UCSD-AML1 (cell line): Measurements from ENCODE around the gene DSCAML1.

ENCODE experiments used
- DNase-seq: peaks from one replicate; lab custom pipeline; 2025; ENCODE audit not compliant: unreplicated experiment; lab: John Stamatoyannopoulos, UW

Gene DSCAML1

DNA sequence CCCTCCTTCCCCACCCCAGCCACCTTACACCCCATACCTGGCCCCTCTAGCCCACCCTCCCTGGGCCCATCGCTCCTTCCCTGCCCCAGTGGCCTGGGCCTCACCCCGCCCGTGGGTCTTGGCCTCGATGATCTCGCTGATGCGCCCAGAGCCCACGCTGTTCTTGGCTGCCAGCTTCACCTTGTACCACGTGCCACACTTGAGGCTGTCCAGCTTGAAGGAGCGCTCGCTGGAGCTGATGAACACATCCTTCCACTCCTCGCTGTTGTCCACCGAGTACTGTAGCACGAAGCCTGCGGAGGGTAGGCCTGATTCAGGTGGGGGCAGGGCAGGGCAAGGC, 359.3 kb downstream of the DSCAML1 start:
- no peak for DNase-seq

- no peak for DNase-seq
Observed at GRCh38 chr11:117437041-117437790, 359.8 kb downstream of the DSCAML1 start.

DNA sequence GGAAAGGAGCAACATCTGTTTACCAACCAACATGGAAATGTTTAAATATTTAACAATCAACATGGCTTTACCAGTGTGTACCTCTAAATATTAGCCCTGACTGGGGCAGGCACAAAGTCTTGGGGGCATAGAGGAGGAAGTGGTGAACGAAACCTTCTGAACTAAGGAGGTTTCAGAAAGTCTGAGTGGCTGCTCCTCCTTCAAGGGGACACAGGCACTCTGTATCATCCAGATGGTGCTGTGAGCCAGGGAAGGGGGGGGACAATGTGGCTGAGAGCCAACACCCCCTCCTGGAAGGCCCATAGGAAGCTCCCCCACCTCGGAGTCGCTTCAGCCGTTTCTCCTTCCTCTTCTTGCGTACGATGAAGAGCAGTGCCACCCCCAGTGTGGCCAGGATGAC, 361.7 kb downstream of the DSCAML1 start:
- DNase-seq, result no peak

- no peak for DNase-seq
Observed at GRCh38 chr11:117434481-117434880, 362.5 kb downstream of the DSCAML1 start.

- DNase-seq, result no peak
Observed at GRCh38 chr11:117433717-117434116, 363.3 kb downstream of the DSCAML1 start.

DNA sequence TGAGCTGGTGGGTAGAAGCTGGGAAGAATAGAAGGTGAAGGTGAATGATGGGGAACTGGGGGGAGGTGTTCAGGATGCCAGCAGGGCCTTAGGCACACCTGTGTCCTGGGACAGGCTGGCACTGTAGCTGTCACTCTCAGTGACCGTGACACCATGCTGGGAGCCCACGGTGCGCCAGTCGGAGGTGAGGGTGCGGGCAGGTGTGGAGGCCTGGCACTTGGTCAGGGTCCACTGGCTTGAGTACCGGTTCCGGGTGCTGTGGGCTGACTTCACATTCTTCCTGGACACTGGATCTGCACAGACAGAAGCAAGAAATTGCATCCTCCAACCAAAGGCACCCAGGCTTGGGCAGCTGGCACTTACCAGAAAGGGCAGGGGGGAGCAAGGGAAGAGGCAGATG, 365.6 kb downstream of the DSCAML1 start:
- DNase-seq, result no peak

DNA sequence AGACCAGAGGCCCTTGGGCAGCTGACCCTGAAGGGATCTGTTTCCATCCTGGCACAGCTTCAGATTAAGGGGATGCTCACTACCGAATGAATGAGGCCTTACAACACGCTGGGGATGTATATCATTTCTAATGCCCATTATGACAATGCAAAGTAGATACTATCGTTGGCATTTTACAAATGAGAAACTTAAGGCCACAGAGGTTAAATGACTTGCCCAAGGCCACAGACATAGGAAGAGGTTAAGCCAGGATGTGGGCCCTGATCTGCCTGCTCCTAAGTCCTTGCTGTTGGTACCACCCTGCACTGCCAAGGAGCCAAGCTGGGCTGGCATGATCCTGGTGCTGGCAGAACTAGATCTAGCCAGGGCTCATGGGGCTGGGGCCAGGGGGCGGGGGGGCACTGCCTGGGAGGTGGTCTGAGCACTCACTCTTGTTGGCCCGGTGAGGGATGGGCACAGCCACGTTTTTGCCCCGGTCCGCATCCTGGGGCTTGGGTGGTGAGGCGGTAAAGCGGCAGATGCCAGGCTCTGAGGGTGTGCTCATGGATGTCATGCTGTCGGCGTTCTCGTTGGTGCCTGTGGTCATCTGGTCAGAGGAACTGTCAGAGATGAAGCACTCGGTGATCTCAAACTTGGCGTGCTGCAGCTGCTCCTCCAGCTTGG, 366.6 kb downstream of the DSCAML1 start:
- no peak for DNase-seq

DNA sequence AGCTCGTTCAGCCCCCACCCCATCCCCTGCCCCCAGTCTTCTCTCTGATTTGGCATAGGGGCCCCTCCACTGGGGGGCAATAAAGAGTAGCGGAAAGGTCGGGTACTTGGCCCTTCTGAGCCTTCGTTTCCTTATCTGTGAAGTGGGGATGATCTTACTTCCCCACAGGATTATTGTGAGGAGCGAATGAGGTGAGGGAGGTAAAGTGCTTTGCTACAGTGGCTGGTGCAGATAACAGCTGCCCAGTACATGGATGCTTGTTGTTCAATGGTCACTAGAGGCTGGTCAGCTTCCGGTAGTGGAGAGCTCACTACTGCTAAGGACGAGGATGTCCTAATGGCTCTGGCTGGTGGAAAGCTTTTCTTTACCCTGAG, 368.2 kb downstream of the DSCAML1 start:
- DNase-seq, result no peak

- DNase-seq, result no peak
Observed at GRCh38 chr11:117428186-117428855, 368.7 kb downstream of the DSCAML1 start.

- no peak for DNase-seq
Observed at GRCh38 chr11:117427356-117427874, 369.6 kb downstream of the DSCAML1 start.

- DNase-seq, result no peak
Observed at GRCh38 chr11:117426941-117427340, 370.1 kb downstream of the DSCAML1 start.

- DNase-seq, result peak; percentile 57
Observed at GRCh38 chr11:117426297-117426685, 370.7 kb downstream of the DSCAML1 start.

DNA sequence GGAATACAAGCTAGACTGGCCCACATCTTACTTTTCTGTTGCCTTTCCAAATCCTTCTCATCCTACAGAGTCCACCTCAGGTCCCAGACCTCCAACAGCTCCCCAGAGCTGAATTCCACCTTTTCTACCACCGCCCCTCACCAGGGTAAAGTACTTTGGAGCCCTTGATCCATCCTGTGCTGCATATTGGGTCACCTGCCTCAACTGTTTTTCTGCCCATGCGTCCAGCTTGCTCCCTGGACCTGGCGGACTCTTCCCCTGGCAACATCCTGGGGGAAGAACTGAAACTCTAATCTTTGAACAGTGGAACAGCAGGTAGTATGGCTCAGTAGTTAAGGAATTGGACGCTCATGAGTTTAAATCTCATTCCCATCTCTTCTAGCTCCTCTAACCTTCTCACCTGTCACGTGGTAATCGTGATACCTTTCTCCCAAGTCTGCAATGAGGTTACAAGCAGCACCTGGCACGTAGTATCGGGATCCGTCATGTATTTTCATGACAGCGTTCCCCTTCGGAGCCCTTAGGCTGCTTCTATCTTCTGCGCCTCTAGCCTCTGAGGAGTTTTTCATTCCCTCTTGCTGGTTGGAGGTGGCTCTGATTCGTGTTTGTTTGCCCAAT, 371.2 kb downstream of the DSCAML1 start:
- DNase-seq, result no peak

DNA sequence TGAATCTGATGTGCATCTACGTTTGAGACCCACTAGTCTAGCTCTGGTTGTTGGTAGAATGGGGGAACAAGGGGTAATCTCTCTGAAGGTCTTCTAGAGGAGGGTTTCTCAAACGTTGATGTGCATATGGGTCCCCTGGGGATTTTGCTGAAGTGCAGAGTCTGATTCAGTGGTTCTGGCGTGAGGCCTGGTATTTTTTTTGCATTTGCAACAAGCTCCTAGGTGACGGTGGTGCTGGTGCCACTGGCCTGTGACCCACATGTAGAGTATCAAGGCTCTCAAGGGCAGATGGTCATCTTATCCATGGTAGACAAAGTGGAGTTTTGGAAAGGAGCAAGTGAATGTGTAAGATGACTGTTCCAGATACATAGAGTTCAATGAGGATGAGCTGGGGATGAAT, 372.2 kb downstream of the DSCAML1 start:
- DNase-seq, result no peak

DNA sequence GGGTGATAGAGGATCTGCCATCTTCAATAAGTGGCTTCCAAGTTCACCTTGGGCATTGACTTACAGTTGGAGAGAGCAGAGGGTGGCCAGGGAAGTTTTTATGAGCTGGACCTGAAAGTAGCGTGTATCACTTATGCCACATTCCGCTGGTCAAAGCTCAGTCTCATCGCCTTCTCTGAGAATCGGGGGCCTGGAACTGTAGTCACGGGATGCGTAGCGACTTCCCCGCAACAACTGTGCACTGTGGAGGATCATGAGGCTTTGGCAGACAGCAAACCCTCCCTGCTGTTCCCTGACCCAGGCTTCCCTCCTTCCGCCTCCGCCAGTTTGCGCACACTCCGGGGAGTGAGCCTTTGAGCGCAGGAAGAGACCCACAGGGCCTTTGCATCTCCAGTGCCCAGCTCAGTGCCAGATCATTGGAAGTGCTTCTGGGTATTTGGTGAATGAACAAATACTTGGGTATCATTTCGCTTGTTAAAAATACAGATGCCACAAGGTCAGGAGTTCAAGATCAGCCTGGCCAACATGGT, 373.9 kb downstream of the DSCAML1 start:
- no peak for DNase-seq

DNA sequence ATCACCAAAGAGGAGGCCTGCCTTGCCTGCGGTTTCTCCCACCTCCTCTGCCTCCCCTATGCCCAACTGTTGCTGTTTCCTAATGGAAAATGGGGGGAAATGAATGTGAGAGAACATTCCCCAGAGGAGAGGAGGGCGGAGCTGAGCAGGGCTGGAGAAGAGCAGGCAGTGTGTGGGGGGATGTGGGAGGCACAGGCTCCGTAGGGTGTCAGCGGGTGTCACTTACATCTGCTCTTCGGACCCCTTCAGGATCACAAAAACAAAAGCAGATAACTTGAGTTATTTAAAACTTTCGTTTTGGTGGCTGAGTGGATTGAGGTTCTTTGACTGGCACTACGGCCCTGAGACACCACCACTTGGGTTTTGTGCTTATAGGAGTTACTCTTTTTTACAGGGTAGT, 375.5 kb downstream of the DSCAML1 start:
- no peak for DNase-seq

DNA sequence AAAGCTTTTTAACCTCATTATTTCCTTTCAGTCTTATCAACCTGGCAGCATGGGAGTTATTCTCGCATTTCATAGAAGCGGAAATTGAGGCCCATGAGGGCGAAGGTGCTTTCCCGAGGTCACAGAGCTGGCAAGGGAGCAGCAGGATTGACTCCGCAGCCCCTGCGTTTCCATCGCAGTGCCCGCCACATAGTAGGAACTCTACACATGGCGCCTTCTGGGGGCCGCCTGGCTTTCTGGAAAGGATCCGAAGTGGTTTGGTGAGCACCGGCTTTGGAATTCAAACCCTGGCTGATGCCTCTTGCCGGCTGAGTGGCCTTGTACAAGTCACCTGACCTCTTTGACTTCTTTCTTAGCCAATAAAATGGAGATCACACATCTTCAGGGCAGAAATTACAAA, 376.0 kb downstream of the DSCAML1 start:
- DNase-seq, result no peak

GRCh38 chr11:117420598-117420997, 376.4 kb downstream of the DSCAML1 start:
- no peak for DNase-seq

DNA sequence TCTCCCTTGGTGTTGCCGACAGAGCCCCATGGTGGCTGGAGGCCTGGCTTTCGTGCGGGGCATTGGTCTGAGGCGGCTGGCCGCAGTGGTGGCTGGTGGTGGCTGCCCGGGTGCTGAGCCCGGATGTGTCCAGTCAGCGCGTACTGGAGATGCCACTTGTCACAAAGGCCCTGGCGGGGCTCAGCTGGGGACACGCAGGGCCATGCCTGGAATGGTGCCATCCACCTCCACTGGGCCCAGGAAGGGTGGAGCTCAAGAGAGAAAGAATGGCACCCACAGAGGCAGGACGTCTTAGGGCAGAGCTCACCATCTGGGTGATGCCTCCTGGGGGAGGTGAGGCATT, 376.9 kb downstream of the DSCAML1 start:
- DNase-seq, result no peak

GRCh38 chr11:117419482-117420142, 377.4 kb downstream of the DSCAML1 start:
- DNase-seq, result no peak
